HepG2 (cell line): ENCODE measurements around the gene BCL2A1. TPM values are rescaled to one million over a fixed set of nuclear protein-coding genes. Genes with fewer than 3 reads are reported as not detected.
"Not testable (repeated sequence)": the region's sequence is repeated elsewhere in the genome, so short reads cannot be mapped to it uniquely, and the experiment has no call there.

Experiments used
- ATAC-seq: fragments of 200-7000 bp; cut with Tn5 transposase; 3 replicates; pipeline ENCODE4 v1.9.1; 2020; ENCODE audit warnings: mild to moderate bottlenecking, moderate library complexity
- BruUV-seq: library from RNA; stranded (reverse); fragments of 400-500 nt; replicated peaks from 2 replicates; lab custom pipeline; 2021; lab: Mats Ljungman, UMichigan
- CTCF ChIA-PET: fragments of 300-600 bp; formaldehyde crosslinking; extraction: SDS; loops from one replicate; lab custom pipeline; 2021; ENCODE audit warnings: low total read pairs, inconsistent platforms, low intra/inter-chr PET ratio; lab: Yijun Ruan, JAX
- POLR2A ChIA-PET: fragments of 350-600 bp; sonication (Branson Sonifier 250); formaldehyde crosslinking; loops from one replicate; lab custom pipeline; 2020; ENCODE audit warnings: antibody characterized with exemption, inconsistent platforms; lab: Yijun Ruan, JAX
- DNase-seq: peaks from one replicate; pipeline ENCODE4 v3.0.0-alpha.2; 2015; ENCODE audit warnings: low spot score
- FAIRE-seq: peaks from 3 replicates; lab custom pipeline; 2011; peaks lifted over from hg19 to GRCh38; lab: Jason Lieb, UNC
- H2AFZ ChIP-seq: one replicate; pipeline ENCODE4 v1.6.1; 2011; ENCODE audit warnings: low read length, inconsistent platforms
- H3K27ac ChIP-seq: fragments of 300-600 bp; 3 replicates; pipeline ENCODE4 v1.8.0; 2011; ENCODE audit warnings: mixed run types, mild to moderate bottlenecking, mixed read lengths, low read length, inconsistent platforms; ENCODE audit not compliant: insufficient read depth; ENCODE audit errors: extremely low read length
- H3K27me3 ChIP-seq, 2 experiments: fragments of 200-600 bp in 1 of 2; 2 replicates in 1 of 2; 3 replicates in 1 of 2; pipeline versions ENCODE4 v1.6.0 to v1.8.0; 2011; ENCODE audit warnings: low read length in 2 of 2, mild to moderate bottlenecking in 2 of 2, moderate library complexity in 2 of 2, inconsistent platforms in 1 of 2; ENCODE audit not compliant: insufficient read depth in 2 of 2, control insufficient read depth in 1 of 2
- H3K36me3 ChIP-seq, 2 experiments: fragments of 200-600 bp in 1 of 2; replicated peaks in 1 of 2; 2 replicates in 1 of 2; 3 replicates in 1 of 2; pipeline versions ENCODE4 v1.5.1 to v1.8.0; 2011; ENCODE audit warnings: low read length in 2 of 2, inconsistent platforms in 1 of 2; ENCODE audit not compliant: insufficient read depth in 2 of 2, control insufficient read depth in 1 of 2
- H3K4me1 ChIP-seq: 2 replicates; pipeline ENCODE4 v1.5.1; 2012; ENCODE audit warnings: low read length, inconsistent platforms; ENCODE audit not compliant: insufficient read depth
- H3K4me2 ChIP-seq: 2 replicates; pipeline ENCODE4 v1.6.0; 2011; ENCODE audit warnings: low read depth, low read length, inconsistent platforms
- H3K4me3 ChIP-seq, 3 experiments: fragments of 200-600 bp in 1 of 3; sonication (generic), shearing (Covaris generic) in 1 of 3; replicated peaks in 1 of 3; 2 replicates each; pipeline ENCODE4 v1.5.1; 2011 to 2016; ENCODE audit warnings: low read length in 3 of 3, inconsistent platforms in 2 of 3, low read depth in 2 of 3, mild to moderate bottlenecking in 2 of 3, control low read depth in 1 of 3, mixed read lengths in 1 of 3; ENCODE audit not compliant: insufficient read depth in 1 of 3
- H3K79me2 ChIP-seq: one replicate; pipeline ENCODE4 v1.6.1; 2011; ENCODE audit warnings: low read length, inconsistent platforms; ENCODE audit not compliant: insufficient read depth
- H3K9ac ChIP-seq: 2 replicates; pipeline ENCODE4 v1.6.0; 2011; ENCODE audit warnings: mild to moderate bottlenecking, low read depth, low read length, inconsistent platforms; ENCODE audit not compliant: insufficient read depth
- H3K9me3 ChIP-seq: 2 replicates; pipeline ENCODE4 v1.5.1; 2012; ENCODE audit warnings: mild to moderate bottlenecking, low read length
- H4K20me1 ChIP-seq: 2 replicates; pipeline ENCODE4 v1.6.0; 2011; ENCODE audit warnings: inconsistent platforms, mild to moderate bottlenecking, low read length, moderate library complexity; ENCODE audit not compliant: insufficient read depth
- HIVEP1 ChIP-seq: sonication (generic); formaldehyde crosslinking; IDR thresholded peaks from 2 replicates; pipeline ENCODE4 v1.4.0; 2020; ENCODE audit warnings: mild to moderate bottlenecking, missing genetic modification reagents
- NCOR1 ChIP-seq: fragments of 200-600 bp; sonication (generic); IDR thresholded peaks from 2 replicates; pipeline ENCODE4 v1.7.0; 2017; ENCODE audit warnings: antibody characterized with exemption, low read length, borderline replicate concordance
- SALL2 ChIP-seq: sonication (generic); formaldehyde crosslinking; IDR thresholded peaks from 2 replicates; pipeline ENCODE4 v1.8.1; 2023; ENCODE audit warnings: mild to moderate bottlenecking, missing genetic modification reagents, inconsistent platforms
- ZMYM3 ChIP-seq: sonication (generic); formaldehyde crosslinking; IDR thresholded peaks from 2 replicates; pipeline ENCODE4 v1.5.1; 2020; ENCODE audit warnings: mild to moderate bottlenecking, missing genetic modification reagents
- ZNF562 ChIP-seq: sonication (generic); formaldehyde crosslinking; IDR thresholded peaks from 2 replicates; pipeline ENCODE4 v1.8.0; 2022; ENCODE audit warnings: missing genetic modification reagents, borderline replicate concordance
- WGBS: methylation state at CpG from one replicate; pipeline ENCODE4 v1.1.6; 2017; ENCODE audit warnings: low lambda C conversion rate; 5-methylcytosine and 5-hydroxymethylcytosine counted together
- in situ Hi-C: cut with HindIII; loops from 2 replicates; pipeline ENCODE4 v1.10.0; 2017; ENCODE audit warnings: low pct_unique_long_range_greater_than_20kb; ENCODE audit not compliant: extremely low pct_ligation_motif_present
- intact Hi-C: fragments of 100-400 bp; cut with micrococcal nuclease; formaldehyde crosslinking; loops from one replicate; pipeline ENCODE4 v1.10.0; 2022; ENCODE audit not compliant: unreplicated experiment
- polyA plus RNA-seq, 8 experiments: library from polyadenylated mRNA; depleted of rRNA in 3 of 8; stranded (reverse) in 7 of 8; unstranded in 1 of 8; fragments of >200 nt; fragmentation: Illumina TruSeq in 4 of 8; extraction: Trizol in 4 of 8; gene quantifications; 2 replicates each; pipeline versions ENCODE4 v1.2.1 to v1.2.3, GENCODE V29; 2011 to 2016; ENCODE audit warnings: low read depth in 4 of 8, missing spikeins in 1 of 8, mixed read lengths in 1 of 8; ENCODE audit not compliant: insufficient read depth in 1 of 8
- total RNA-seq, 5 experiments: library from RNA; depleted of rRNA; stranded (reverse); fragments of >200 nt; fragmentation: Illumina TruSeq; extraction: Trizol; gene quantifications; 2 replicates each; pipeline ENCODE4 v1.2.3, GENCODE V29; 2016; ENCODE audit warnings: low read depth in 1 of 5

The BCL2A1 gene
- total and polyA plus RNA-seq, 2 of the 13 experiments (the other 11 are each of a cell fraction or from before 2014, with no cell fraction given), result 0.08 to 0.31 TPM

- TF ChIP-seq SALL2, result no peak
- no peak for TF ChIP-seq NCOR1
- no peak for TF ChIP-seq ZMYM3 (CRISPR knock-in tag)
Measured at GRCh38 chr15:79916502-79917132, 54.4 kb downstream of the BCL2A1 start (continued).

GRCh38 chr15:79915776-79916501 is 55.1 kb downstream of the BCL2A1 start:
- H3K36me3 ChIP-seq, FAIRE-seq, H3K4me1 ChIP-seq, H3K9ac ChIP-seq, H3K27ac ChIP-seq, CTCF ChIA-PET, POLR2A ChIA-PET, H4K20me1 ChIP-seq, H3K79me2 ChIP-seq, ATAC-seq, intact Hi-C loops, BruUV-seq, H3K4me2 ChIP-seq, DNase-seq, in situ Hi-C loops, H3K27me3 ChIP-seq, H3K4me3 ChIP-seq, H2AFZ ChIP-seq: not testable (repeated sequence)
- peak; percentile 97 for TF ChIP-seq ZNF562 (CRISPR knock-in tag)
- 83% methylated on average over 3 of the region's 3 CpGs for WGBS
- H3K9me3 ChIP-seq, result peaks cover 42% of the 10 kb centered on the region

GRCh38 chr15:79914728-79915127 is 56.3 kb downstream of the BCL2A1 start:
- no peaks in the 10 kb centered on the region; a peak in 1 of 5 replicates for H3K36me3 ChIP-seq
- no peak for TF ChIP-seq HIVEP1 (CRISPR knock-in tag)
- ChIA-PET POLR2A (interaction anchor here (0.9 kb wide), 1 partner anchor 9 kb away, joined by 3 read pairs; no protein-coding TSS in a partner anchor), CTCF (no interaction called here)
- in situ Hi-C loops (no loop called here), intact Hi-C loops (no loop called here)
- DNase-seq, result no peak
- no peak overlapping the region for H2AFZ ChIP-seq
- H4K20me1 ChIP-seq, result no peaks in the 10 kb centered on the region
- H3K27me3 ChIP-seq, result no peaks in the 10 kb centered on the region
- ATAC-seq, result no peak
- H3K4me3 ChIP-seq, result no peak overlapping the region
- no peak overlapping the region for H3K9ac ChIP-seq
- H3K4me2 ChIP-seq, result no peak overlapping the region
- H3K9me3 ChIP-seq, result peaks cover 32% of the 10 kb centered on the region
- H3K4me1 ChIP-seq, result peaks cover 11% of the 10 kb centered on the region; the same call in 1 of the 2 replicates
- no peaks in the 10 kb centered on the region for H3K79me2 ChIP-seq
- no peak overlapping the region for H3K27ac ChIP-seq
- BruUV-seq, result no TSS peak
- FAIRE-seq, result no peak

Other genes with a start within 250 kb of the BCL2A1 start
- gene MTHFS, start 74.2 kb downstream of the BCL2A1 start, total RNA-seq (2016; rRNA removed; fragmentation: Illumina TruSeq; extraction: Trizol), result 37.0 and 52.4 TPM in 2 replicates
- 48.7 and 49.7 TPM in 2 replicates for gene MTHFS, start 74.2 kb downstream of the BCL2A1 start, polyA plus RNA-seq (2011; rRNA removed)
- 84.2 and 116 TPM in 2 replicates for gene ZFAND6, start 88.5 kb upstream of the BCL2A1 start, total RNA-seq (2016; rRNA removed; fragmentation: Illumina TruSeq; extraction: Trizol)
- gene ZFAND6, start 88.5 kb upstream of the BCL2A1 start, polyA plus RNA-seq (2011; rRNA removed), result 107 and 115 TPM in 2 replicates
- gene FAH, start 181.8 kb upstream of the BCL2A1 start, total RNA-seq (2016; rRNA removed; fragmentation: Illumina TruSeq; extraction: Trizol), result 75.0 and 94.1 TPM in 2 replicates
- gene FAH, start 181.8 kb upstream of the BCL2A1 start, polyA plus RNA-seq (2011; rRNA removed), result 36.6 and 52.3 TPM in 2 replicates